ENCODE data around the gene EML3.

DNA sequence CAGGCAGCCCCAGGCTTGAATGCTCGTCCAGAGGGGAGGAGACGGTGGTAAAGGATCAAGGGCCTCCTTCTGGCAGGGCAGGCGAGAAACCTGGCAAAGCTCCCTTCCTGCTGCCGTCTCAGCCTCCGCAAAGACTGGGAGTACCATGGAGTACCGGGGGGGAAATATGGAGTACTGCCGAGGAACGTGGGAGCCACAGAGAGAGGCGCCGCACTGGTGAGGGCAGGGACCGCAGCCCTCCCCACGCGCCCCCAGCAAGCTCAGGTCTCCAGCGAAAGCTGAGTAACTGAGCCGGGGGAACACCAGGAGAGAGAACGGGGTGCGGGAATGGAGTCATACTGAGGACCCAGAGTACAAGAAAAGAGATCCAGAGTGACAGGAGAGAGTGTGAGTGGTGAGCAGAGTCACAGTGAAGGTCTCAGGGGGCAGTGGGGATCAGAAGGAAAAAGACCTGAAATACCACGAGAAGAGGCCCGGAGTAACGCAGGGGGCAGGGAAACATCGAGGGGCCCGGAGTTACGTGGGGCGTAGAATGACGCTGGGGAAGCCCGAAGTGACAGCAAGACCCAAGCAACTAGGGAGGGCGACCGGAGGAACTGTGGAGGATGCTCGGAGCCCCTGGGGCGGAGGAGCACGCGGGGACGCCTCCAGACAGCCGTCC is 740 bp downstream of the EML3 start:
- TF ChIP-seq, protein P1, sequence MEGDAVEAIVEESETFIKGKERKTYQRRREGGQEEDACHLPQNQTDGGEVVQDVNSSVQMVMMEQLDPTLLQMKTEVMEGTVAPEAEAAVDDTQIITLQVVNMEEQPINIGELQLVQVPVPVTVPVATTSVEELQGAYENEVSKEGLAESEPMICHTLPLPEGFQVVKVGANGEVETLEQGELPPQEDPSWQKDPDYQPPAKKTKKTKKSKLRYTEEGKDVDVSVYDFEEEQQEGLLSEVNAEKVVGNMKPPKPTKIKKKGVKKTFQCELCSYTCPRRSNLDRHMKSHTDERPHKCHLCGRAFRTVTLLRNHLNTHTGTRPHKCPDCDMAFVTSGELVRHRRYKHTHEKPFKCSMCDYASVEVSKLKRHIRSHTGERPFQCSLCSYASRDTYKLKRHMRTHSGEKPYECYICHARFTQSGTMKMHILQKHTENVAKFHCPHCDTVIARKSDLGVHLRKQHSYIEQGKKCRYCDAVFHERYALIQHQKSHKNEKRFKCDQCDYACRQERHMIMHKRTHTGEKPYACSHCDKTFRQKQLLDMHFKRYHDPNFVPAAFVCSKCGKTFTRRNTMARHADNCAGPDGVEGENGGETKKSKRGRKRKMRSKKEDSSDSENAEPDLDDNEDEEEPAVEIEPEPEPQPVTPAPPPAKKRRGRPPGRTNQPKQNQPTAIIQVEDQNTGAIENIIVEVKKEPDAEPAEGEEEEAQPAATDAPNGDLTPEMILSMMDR (IDR thresholded peaks at IDR 0.05): no peak
- TF ChIP-seq POLR2A (IDR thresholded peaks at IDR 0.05) (no peak), EP300 (IDR thresholded peaks at IDR 0.05) (no peak)

Measured in ovary (tissue), 3 donors.